Stimulated activated CD4-positive, alpha-beta T cell treated with anti-CD3 and anti-CD28 coated beads, Interleukin-2, amount 100 ng/mL, for 4 hours (primary cell): ENCODE measurements around the gene GNG14.
"Not testable (repeated sequence)": the region's sequence is repeated elsewhere in the genome, so short reads cannot be mapped to it uniquely, and the experiment has no call there.

Experiments used
- DNase-seq: peaks from one replicate; pipeline ENCODE4 v3.0.0-alpha.2; 2020; ENCODE audit warnings: low read depth

Gene GNG14

DNA sequence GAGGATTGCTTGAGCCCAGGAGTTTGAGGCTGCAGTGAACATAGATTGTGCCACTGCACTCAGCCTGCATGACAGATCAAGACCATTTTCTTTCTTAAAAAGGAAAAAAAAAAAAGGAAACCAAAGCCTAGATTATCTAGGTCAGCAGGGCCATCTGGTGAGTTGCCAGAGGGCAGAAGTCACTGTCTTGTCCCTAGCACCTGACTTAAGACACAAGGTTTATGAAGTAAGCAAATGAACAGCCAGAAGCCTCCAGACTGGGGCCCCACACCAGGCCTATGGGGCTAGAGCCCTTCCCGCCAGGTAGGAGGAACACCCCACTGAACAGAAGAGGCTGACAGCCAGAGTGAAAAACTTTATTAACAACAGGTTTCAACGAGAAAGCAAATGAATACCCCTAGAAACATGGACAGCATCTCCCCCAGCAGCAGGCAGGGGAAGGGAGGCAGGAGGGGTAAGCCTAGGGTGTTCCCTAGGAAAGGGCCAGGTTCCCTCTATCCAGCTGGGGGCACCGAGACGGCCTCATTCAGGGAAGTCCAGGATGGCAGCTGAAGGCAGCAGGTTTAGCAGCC is 20.0 kb upstream of the GNG14 start:
- DNase-seq, result no peak

DNA sequence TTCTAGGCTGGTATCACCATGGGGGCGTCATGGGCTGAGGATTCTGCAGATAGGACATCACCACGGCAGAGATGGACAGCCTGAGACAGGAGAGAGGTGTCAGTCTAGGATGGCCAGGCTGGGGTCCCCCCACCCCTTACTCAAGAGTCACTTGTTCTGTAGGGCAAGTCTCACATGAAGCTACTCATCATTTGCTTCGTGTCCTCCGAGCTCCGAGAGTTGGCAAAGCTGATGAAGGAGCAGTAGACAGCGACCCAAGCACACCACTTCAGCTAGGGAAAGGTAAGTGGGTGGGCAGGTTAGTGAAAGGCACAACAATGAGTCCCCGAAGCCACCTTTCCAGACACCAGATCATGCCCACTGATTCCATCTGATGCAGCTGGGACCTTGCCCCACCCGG is 19.5 kb upstream of the GNG14 start:
- DNase-seq, result no peak

DNA sequence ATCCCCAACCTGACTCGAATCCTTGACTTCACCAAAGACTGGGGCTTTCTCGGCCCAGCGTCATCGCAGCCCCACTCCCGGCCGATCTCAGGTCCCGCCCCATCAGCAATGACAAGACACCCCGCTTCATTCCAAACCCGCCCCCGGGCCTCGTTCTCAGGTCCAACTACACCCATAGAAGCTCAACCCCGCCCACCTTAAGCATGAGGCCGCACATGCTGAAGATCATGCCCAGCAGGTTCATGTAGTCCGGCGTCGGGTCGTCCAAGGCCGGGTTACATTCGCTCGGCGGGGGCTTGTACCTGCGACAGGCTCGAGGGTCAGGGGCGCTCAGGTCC is 18.9 kb upstream of the GNG14 start:
- peak; percentile 57 for DNase-seq

DNA sequence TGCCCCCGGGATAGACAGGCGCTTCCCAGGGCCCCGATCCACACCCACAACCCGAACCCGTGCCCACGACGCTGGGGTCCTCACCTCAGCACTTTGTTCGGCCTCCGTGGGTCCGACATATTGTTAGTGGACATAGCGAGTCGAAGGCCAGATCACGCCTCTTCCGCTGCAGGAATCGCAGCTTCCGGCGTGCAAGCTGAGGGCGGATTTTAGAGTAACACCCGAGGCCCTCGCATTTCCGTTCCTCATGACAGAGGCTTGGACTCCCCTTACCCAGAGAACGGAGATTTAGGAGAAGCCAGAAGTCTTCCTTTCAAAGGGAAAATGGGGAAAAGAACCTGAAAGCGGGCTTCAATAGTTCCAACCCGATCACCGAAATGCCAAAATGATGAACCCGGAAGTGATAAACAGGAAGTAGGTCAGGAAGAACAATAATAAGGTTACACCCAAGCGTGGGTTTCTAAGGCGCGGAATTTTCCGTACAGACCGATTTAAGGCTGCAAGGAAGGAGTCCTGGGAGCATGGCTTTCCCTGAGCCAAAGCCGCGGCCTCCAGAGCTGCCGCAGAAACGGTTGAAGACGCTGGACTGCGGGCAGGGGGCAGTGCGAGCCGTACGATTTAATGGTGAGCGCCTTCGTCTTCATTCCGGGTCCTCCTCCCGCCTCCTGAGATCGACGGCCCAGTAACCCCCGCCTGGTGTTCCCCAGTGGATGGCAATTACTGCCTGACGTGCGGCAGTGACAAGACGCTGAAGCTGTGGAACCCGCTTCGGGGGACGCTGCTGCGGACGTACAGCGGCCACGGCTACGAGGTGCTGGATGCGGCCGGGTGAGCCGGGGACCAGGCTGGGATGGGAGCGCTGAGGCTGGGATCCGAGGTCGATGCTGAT is 18.3 kb upstream of the GNG14 start:
- peak; percentile 56 for DNase-seq

DNA sequence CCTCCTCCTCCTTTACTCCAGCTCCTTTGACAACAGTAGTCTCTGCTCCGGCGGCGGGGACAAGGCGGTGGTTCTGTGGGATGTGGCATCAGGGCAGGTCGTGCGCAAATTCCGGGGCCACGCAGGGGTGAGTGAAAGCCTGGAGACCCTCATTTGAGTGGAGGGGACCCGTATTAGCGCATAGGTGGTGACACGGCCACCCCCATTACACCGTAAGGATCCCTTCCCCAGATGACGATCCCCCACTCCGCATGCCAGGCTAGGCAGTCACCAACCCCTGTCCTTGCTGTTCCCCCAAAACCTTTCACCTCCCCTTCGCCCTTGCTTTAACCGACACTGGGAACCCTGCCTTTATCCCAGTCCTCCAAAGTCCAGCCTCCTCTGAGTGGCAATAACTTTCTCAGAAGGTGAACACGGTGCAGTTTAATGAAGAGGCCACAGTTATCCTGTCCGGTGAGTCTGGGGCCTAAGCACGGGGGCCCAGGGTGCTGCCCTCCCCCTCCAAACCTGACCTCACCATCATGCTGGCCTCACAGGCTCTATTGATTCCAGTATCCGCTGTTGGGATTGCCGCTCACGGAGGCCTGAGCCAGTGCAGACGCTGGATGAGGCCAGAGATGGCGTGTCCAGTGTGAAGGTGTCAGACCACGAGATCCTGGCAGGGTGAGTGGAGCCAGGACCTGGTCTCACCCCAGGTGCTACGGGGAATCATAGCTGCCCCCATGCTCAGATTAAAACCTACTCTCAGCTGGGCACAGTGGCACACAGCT is 17.5 kb upstream of the GNG14 start:
- DNase-seq, result no peak

DNA sequence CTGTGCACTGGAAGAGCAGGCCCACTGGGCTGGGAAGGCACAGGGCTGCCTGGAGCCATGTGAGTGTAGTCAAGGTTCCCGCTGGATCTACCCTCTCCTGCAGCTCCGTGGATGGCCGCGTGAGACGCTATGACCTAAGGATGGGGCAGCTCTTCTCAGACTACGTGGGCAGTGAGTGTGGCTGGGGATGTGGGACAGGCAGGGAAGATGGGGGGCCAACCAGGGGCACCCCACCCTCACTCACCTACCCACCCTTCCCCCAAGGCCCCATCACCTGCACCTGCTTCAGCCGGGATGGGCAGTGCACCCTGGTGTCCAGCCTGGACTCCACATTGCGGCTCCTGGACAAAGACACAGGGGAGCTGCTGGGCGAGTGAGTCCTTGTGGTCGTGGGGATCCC is 15.1 kb upstream of the GNG14 start:
- DNase-seq, result no peak

DNA sequence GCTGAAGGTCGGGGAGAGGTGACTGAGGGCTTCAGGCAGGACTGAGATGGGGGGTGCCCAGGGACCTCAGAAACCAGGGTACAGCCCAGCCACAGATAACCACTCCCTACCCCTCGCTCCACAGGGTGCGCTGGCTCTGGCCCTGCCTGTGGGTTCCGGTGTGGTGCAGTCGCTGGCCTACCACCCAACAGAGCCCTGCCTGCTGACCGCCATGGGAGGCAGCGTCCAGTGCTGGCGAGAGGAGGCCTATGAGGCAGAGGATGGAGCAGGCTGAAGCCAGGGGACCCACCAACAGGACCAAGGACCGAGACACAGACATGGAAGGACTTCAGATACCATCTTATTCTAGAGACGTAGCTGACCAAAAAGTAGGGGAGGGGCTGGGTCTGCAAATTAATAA is 12.4 kb upstream of the GNG14 start:
- DNase-seq, result no peak

DNA sequence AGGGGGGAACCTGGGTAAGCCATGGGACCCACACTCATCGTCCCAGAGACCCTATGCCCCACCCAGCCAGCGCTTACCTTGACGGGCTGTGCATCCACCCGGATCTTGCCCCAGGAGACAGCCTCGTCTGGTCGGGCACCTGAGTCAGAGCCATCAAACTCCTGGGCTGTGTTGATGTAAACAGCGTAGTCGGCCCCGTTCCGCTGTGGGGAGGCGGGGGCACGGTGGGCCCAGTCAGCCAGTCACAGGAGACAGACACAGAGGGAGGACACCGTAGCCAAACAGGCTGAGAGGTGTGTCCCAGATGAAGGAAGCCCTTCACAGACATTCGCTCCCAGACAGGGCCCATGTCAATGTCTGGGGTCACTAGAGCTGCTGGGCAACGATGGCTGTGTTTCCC is 11.9 kb upstream of the GNG14 start:
- no peak for DNase-seq

DNA sequence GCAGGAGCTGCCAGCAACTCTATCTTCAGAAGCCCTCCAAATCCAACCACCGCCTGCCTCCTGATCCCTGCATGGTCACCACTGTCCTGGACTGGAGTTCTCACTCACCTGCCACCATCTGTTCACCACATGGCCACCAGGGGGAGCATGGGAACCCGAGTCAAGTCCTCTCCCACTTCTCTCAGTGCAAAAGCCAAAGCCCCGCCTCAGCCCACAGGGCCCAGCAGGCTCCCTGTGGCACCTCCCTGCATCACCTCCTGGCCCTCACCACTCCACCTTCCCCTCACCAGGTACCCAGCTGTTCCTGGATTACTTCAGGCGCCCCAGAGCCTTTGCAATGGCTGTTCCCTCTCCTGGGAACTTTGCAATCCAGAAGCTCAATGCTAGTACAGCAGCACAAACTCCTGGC is 11.4 kb upstream of the GNG14 start:
- DNase-seq, result peak; percentile 77

DNA sequence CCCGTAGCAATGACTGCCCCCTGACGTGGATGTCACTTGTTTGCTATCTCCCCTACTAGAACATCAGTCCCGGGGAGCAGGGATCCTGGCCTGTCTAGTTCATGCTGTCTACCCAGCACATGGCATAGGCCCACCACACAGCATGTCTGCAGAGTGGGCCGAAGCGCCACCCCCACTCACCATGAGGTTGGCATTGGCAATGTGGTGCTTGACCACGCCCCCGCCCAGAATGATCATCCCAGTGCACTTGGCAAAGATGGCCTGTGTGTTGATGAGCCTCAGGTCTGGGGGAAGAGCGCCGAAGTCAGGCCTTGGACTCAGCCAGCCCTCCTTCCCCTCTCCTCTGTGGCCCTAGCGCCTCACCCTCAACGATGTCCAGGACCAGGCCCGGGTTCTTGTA is 10.9 kb upstream of the GNG14 start:
- no peak for DNase-seq

DNA sequence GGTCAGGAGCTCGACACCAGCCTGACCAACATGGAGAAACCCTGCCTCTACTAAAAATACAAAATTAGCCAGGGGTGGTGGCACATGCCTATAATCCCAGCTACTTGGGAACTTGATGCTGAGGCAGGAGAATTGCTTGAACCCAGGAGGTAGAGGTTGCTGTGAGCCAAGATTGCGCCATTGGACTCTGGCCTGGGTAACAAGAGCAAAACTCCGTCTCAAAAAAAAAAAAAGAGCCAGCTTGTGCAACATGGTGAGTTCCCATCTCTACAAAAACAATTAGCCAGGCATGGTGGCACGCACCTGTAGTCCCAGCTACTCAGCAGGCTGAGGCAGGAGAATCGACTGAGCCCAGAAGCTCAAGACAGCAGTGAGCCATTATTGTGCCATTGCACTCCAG is 9.8 kb upstream of the GNG14 start:
- DNase-seq, result not testable (repeated sequence)

DNA sequence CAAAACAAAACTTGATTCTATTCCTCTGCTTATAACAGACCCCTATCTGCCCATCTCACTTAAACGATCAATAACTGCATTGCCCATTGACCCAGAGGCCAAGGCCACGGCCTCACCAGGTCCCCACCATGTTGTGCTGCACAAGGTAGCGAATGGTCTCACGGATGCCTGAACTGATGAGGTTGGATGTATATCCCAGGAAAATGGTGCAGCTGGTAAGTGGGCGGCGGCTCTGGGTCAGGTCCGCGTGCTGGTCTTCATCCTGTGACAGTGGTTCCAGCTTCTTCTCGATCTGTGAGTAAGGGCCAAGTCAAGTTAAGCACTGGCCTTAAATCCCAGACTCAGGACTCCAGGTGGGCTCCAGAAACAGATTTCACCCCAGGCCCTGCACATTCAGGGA is 7.8 kb upstream of the GNG14 start:
- no peak for DNase-seq

DNA sequence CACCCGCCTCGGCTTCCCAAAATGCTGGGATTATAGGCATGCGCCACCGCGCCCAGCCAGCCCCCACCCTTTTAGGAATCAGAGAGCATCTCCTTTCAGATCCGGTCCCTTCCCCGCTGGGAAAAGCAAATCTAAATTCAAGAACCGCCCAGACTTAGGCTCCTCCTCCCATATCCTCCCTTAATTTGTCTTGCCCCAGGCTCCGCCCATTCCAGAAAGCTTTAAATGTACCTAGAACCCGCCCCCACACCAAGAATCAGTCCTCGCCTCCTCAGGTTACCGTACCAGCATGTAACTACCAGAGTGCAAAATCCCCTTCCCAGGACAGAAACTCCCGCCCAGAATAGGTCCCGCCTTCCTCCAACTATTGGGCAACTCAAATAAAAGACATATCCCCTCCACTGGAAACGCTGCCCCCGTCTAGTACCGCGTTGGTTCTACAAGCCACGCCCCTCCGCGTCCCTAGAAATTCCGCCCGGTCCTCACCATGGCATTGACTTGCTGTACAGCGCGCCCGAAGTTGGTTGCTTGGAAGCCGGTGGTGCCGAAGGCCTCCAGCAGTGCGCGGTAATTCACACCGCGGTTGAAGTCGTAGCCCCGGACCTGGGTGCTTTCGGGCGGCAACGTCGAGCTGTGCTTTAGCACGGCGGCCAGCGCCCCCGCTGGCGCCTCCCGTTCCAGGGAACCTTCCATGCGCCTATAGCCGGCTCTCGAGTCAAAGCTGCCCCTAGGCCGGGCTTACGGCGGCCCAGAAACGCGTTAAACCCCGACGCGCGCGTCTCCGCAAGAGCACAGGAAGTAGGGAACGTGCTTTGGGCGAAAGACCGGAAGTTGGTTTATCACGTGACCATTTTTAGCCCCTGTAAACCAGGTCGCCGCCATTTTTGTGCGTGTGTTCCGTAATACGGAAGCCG is 6.5 kb upstream of the GNG14 start, which contains the start of gene DHPS:
Gene DHPS (minus strand): TSS at position 807 of the 914 bp plus-strand sequence. CDS start 114 bp downstream, at position 693.
- DNase-seq, result peak; percentile 89

DNA sequence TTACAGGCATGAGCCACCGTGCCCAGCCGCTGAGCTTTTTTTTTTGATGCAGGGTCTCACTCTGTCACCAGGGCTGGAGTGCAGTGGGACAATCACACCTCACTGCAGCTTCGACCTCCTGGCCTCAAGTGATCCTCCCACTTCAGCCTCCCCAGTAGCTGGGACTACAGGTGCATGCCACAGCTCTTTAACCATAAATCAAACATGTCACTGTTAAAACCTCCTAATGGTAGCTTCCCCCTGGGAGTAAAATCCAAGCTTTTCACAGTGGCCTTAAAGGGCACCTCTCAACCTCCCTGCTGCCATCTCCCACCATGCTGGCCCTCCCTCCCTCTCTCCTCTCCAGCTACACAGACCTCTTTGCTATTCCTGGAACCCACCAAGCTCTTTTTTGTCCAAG is 2.0 kb upstream of the GNG14 start:
- DNase-seq, result no peak

DNA sequence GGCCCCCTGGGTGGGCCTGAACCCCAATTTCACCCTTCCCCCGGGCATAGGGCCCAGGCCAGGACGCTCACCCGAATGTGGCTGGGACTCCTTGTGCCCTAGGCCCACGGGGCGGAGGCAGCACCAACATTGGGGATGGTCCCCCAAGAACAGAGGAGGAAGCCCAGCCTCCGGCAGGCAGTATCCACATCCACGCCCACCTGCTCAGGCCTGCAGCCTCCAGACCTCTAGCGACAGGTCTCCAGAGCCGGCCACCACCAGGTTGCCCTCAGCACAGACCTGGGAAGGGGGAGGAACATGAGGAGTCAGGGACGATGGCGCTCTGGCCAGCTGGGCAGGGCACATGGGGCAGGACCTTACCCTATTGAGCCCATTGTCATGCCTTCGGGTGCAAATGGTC is 1.2 kb downstream of the GNG14 start:
- DNase-seq, result no peak

DNA sequence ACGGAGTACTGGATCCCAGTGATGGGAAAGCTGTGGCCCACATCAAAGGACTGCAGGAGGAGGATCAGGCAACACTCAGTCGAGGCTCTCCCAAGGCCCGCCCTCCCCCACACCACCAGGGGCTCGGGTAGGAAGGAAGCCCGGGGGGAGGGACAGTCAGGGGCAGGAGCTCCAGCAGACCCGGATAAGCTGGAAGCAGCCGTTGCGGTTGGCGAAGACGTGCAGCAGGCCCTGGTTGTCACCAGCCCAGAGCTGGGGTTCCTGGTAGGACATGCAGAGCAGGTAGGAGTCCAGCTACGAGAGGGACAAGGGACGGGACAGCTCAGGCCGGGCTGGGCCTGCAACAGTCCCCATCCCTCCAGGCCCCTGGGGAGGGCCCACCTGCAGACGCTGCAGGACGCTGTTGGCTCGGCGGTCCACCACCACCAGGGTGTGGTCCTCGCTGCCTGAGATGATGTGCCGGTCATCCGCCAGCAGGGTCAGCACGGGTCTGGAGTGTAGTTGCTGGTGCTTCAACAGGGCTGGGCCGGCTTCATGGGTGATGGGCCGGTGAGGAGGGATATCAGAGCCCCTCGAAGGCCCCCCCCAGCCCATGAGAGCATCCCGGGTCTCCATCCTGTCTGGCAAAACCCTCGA is 1.9 kb downstream of the GNG14 start:
- DNase-seq, result no peak

DNA sequence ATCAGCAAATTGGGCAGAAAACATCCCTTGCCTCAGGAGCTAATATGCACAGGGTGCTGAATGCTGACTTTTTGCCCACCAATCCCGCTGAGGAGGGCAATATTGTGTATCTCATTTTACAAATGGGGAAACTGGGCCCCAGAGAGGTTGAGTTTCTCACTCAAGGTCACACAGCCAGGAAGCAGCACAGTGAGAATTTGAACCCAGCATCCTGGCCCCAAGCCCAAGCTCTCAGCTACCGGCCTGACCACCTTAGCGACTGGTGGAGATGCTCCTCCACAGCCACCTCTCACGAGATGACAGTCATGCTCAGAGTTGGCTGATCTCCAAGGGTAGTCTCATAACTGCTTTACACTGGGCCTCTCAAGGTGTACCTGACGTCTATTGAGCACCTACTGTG is 5.2 kb downstream of the GNG14 start:
- DNase-seq, result no peak

DNA sequence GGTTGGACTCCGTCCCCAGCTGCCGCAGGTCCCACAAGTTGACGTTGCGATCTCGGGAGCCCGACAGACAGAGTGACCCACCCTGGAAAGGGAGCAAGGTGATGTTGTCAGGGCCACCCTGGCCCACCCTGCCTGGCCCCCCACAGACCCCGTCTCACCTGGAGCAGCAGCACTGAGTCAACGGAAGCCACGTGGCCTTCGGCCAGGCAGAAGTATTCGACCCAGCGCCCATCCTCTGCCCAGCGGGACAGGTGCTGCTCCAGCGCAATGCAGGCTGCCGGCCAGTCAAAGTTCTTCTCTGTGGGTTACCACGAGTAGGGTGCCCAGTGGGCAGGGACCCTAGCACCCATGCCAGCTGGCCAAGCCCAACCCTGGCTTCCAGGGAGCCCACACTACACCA is 6.8 kb downstream of the GNG14 start:
- DNase-seq, result no peak

DNA sequence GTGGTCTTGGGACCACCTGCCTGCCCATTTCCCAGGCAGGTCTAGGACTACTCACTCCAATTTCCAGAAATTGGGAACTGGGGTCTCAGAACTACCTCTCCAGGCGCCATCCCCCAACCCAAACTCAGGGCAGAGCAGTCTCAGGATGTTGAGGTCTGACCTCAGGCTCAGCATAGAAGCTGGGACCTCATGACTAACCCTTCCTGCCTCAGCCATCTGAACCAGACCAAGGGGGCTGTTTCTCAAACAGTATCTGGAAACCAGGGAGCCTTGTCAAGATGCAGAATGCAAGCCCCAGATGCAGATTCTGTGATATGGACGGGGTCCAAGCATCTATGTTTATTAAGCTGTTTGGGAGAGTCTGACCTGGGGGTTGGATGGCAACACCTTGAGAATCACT is 7.3 kb downstream of the GNG14 start:
- no peak for DNase-seq

DNA sequence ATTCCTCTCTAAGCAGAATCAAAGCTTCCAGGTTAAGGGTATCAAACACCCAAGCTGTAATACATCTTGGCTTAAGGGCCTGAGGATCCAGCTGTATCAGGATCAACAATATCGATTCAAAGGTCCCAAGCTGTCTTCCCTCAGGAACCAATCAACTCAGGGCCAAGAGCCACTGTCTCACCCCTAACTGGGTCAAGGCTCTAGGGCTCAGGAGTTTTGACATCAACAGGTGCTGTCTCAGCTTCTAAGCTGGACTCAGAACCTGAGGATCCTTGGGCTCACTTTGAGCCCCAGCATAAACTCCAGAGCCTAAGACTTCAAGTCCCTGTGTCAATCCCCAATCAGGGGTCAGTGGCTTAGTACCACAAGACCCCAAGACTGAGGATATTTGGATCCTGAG is 7.7 kb downstream of the GNG14 start:
- no peak for DNase-seq

DNA sequence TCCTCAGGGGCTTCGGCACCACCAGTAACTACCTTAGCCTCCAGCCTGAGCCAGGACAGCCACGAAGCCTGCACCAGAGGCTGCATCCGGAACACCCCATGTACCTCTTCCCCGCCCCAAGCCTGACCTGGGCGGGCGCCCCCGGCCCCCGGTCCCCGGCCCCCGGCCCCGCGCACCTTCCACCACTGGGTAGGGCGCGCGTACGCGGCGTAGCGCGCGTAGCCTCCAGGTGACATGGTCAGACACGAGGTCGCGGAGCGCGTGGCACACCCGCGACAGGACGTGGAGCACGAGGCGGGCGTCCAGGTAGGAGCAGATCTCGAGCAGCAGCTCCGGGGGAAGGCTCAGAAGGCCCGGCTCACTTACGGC is 8.2 kb downstream of the GNG14 start:
- no peak for DNase-seq
